ENCODE measurements around the gene IFT172. TPM values are rescaled to one million over a fixed set of nuclear protein-coding genes. Genes with fewer than 3 reads are reported as not detected.

Gene IFT172
- total and polyA plus RNA-seq, 3 experiments from 2014 or later, result 5.3 to 13.8 (median 12.0) TPM

DNA sequence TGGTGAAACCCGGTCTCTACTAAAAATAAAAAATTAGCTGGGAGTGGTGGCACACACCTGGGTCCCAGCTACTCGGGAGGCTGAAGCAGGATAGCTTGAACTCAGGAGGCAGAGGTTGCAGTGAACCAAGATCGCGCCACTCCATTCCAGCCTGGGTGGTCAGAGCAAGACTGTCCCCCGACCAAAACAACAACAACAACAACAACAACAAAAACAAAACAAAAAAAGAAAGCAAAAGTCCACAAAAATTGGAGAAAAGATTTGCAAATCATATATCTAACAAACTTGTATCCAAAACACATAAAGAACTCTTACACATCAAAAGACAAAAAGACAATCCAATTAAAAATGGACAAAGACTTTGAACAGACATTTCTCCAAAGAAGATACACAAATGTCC lies 90.6 kb downstream of the IFT172 start:
- H3K9me3 Mint-ChIP-seq, result no peaks in the 10 kb centered on the region
- Histone ChIP-seq H3K4me1 (ENCODE audit: insufficient read depth, low read length) (peaks cover 5% of the 10 kb centered on the region), H3K4me3 (ENCODE audit: low read length) (no peak overlapping the region), H3K27ac (ENCODE audit: low read depth, low read length) (no peak overlapping the region), H3K36me3 (ENCODE audit: insufficient read depth, low read length) (no peaks in the 10 kb centered on the region), H3K27me3 (ENCODE audit: insufficient read depth, low read length, poor library complexity, severe bottlenecking) (no peaks in the 10 kb centered on the region), H3K9me3 (ENCODE audit: low read length) (no peaks in the 10 kb centered on the region)
- H3K4me1 Mint-ChIP-seq, result peaks cover 35 to 63% (median 63%) of the 10 kb centered on the region in 3 donors
- CTCF ChIA-PET, result no interaction called here
- H3K36me3 Mint-ChIP-seq, result peaks cover 0 to 26% (median 4%) of the 10 kb centered on the region in 3 donors
- H3K4me3 Mint-ChIP-seq, result peak overlapping the region in 1 of 7 donors; percentile 28
- no peak for DNase-seq
- H3K27me3 Mint-ChIP-seq, result no peaks in the 10 kb centered on the region
- POLR2A ChIA-PET, result no interaction called here
- peak overlapping the region in 2 of 8 donors; percentile 72 to 89 for H3K27ac Mint-ChIP-seq

Other genes starting within 250 kb of the IFT172 start
- under 1 TPM; 0.33 to 0.55 TPM for gene SLC30A3, start 226.7 kb downstream of the IFT172 start, total RNA-seq
- gene SLC30A3, start 226.7 kb downstream of the IFT172 start, polyA plus RNA-seq, result not detected
- gene DNAJC5G, start 214.3 kb downstream of the IFT172 start, total RNA-seq, result not detected
- not detected for gene DNAJC5G, start 214.3 kb downstream of the IFT172 start, polyA plus RNA-seq
- gene TRIM54, start 207.3 kb downstream of the IFT172 start, total RNA-seq, result under 1 TPM; 0.22 TPM
- not detected for gene TRIM54, start 207.3 kb downstream of the IFT172 start, polyA plus RNA-seq
- gene UCN, start 181.3 kb downstream of the IFT172 start, total RNA-seq, result 1 to 10 TPM; 1.7 to 2.6 TPM
- 0.71 TPM for gene UCN, start 181.3 kb downstream of the IFT172 start, polyA plus RNA-seq
- 10 to 100 TPM; 85.9 to 86.4 TPM for gene MPV17, start 166.6 kb downstream of the IFT172 start, total RNA-seq
- gene MPV17, start 166.6 kb downstream of the IFT172 start, polyA plus RNA-seq, result 118 TPM
- gene GTF3C2, start 133.0 kb downstream of the IFT172 start, total RNA-seq, result 10 to 100 TPM; 76.7 to 81.7 TPM
- gene GTF3C2, start 133.0 kb downstream of the IFT172 start, polyA plus RNA-seq, result 43.5 TPM
- gene EIF2B4, start 119.4 kb downstream of the IFT172 start, total RNA-seq, result 10 to 100 TPM; 46.6 to 47.1 TPM
- 32.7 TPM for gene EIF2B4, start 119.4 kb downstream of the IFT172 start, polyA plus RNA-seq
- gene SNX17, start 119.1 kb downstream of the IFT172 start, total RNA-seq, result 100 to 1,000 TPM; 122 to 130 TPM
- gene SNX17, start 119.1 kb downstream of the IFT172 start, polyA plus RNA-seq, result 211 TPM
- gene ZNF513, start 109.0 kb downstream of the IFT172 start, total RNA-seq, result 1 to 10 TPM; 9.2 to 9.9 TPM
- gene ZNF513, start 109.0 kb downstream of the IFT172 start, polyA plus RNA-seq, result 4.7 TPM
- 100 to 1,000 TPM; 189 to 191 TPM for gene PPM1G, start 80.2 kb downstream of the IFT172 start, total RNA-seq
- gene PPM1G, start 80.2 kb downstream of the IFT172 start, polyA plus RNA-seq, result 104 TPM
- 10 to 100 TPM; 77.2 to 81.0 TPM for gene NRBP1, start 61.1 kb downstream of the IFT172 start, total RNA-seq
- 128 TPM for gene NRBP1, start 61.1 kb downstream of the IFT172 start, polyA plus RNA-seq
- 1 to 10 TPM; 4.0 to 5.4 TPM for gene KRTCAP3, start 47.4 kb downstream of the IFT172 start, total RNA-seq
- 0.71 TPM for gene KRTCAP3, start 47.4 kb downstream of the IFT172 start, polyA plus RNA-seq
- under 1 TPM in 1 of 2 experiments, not detected in 1; 0.15 TPM for gene FNDC4, start 5.5 kb upstream of the IFT172 start, total RNA-seq
- not detected for gene FNDC4, start 5.5 kb upstream of the IFT172 start, polyA plus RNA-seq
- gene GCKR, start 7.1 kb upstream of the IFT172 start, total RNA-seq, result not detected
- not detected for gene GCKR, start 7.1 kb upstream of the IFT172 start, polyA plus RNA-seq
- gene ZNF512, start 93.3 kb upstream of the IFT172 start, total RNA-seq, result 10 to 100 TPM; 20.6 to 21.8 TPM
- 39.1 TPM for gene ZNF512, start 93.3 kb upstream of the IFT172 start, polyA plus RNA-seq
- under 1 TPM; 0.20 to 0.58 TPM for gene CCDC121, start 139.3 kb upstream of the IFT172 start, total RNA-seq
- 0.62 TPM for gene CCDC121, start 139.3 kb upstream of the IFT172 start, polyA plus RNA-seq
- 10 to 100 TPM; 67.3 to 70.5 TPM for gene GPN1, start 139.3 kb upstream of the IFT172 start, total RNA-seq
- gene GPN1, start 139.3 kb upstream of the IFT172 start, polyA plus RNA-seq, result 63.6 TPM
- gene SUPT7L, start 173.9 kb upstream of the IFT172 start, total RNA-seq, result 10 to 100 TPM; 31.1 to 33.6 TPM
- gene SUPT7L, start 173.9 kb upstream of the IFT172 start, polyA plus RNA-seq, result 24.6 TPM
- gene SLC4A1AP, start 174.1 kb upstream of the IFT172 start, total RNA-seq, result 10 to 100 TPM; 28.6 to 29.6 TPM
- 29.1 TPM for gene SLC4A1AP, start 174.1 kb upstream of the IFT172 start, polyA plus RNA-seq